A549 treated with DMSO at 1 μM for 4 hours (cell line): Measurements from ENCODE around the gene MYH7B. TPM values are rescaled to one million over a fixed set of nuclear protein-coding genes. Genes with fewer than 3 reads are reported as not detected.

ENCODE experiments used
- total RNA-seq: library from RNA; stranded (reverse); fragments of 200-300 nt; extraction: Qiagen RNA extraction; gene quantifications from 5 replicates; pipeline ENCODE4 v1.2.3, GENCODE V29; 2022; ENCODE audit warnings: low read depth

Gene MYH7B
- 0.08 to 0.17 TPM (median 0.13 TPM) in 4 of 5 replicates, not detected in the other for total RNA-seq

DNA sequence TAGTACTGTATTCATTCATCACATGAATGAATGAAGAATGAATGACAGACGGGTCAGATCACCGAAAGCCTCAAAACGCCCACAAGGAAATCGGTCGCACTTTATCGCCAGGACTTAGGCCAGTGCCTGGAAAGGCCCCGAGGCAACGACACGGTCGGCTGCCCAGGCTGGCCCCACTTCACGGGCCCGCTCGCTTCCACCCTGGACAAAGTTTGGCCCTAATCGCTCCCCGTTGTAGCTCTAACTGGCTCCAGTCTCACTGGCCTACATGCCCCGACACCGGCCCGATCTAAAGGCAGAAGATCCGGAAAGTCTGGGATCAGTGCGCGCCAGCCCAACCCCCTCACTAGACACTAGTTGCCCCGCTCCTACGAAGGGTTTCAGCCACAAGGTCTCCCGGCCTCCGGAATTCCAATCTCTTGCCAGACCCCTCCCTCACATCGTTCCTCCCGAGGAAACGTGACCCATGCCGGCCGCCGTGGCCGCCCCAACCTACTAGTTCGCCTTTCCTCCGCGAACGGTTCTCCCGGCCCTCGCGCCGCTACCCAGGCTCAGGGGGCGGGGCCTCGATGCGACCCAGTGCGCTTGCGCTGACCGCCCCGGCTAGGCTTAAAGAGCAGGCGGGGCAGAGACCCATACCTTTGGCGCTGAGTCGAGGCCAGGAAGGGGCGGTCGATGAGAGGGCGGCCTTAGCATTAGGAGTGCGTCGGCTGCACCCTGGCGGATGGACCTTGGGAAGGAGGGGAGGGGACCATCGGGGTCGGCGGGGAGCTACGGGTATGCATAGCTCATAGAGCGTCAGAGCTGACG, at the start of gene MYH7B, which contains the start of gene GSS:
MYH7B (plus strand) TSS at position 638 of the 810 bp plus-strand sequence. CDS start 22,138 bp downstream, outside the sequence.
GSS (minus strand) TSS at position 576 of the 810 bp plus-strand sequence. CDS start 3,954 bp downstream, outside the sequence.

Other genes starting within 250 kb of the MYH7B start
- 16.3 to 21.7 TPM (median 20.8 TPM) in 5 replicates for gene NCOA6, start 130.2 kb upstream of the MYH7B start, total RNA-seq
- 6.2 to 8.1 TPM (median 7.3 TPM) in 5 replicates for gene GGT7, start 83.0 kb upstream of the MYH7B start, total RNA-seq
- 7.1 to 10.2 TPM (median 9.2 TPM) in 5 replicates for gene ACSS2, start 79.3 kb upstream of the MYH7B start, total RNA-seq
- gene GSS, start 62 bp upstream of the MYH7B start, total RNA-seq, result 56.8 to 60.3 TPM (median 59.2 TPM) in 5 replicates
- gene TRPC4AP, start 136.9 kb downstream of the MYH7B start, total RNA-seq, result 46.7 to 61.3 TPM (median 57.9 TPM) in 5 replicates
- gene EDEM2, start 191.5 kb downstream of the MYH7B start, total RNA-seq, result 47.4 to 49.0 TPM (median 48.2 TPM) in 5 replicates
- gene PROCR, start 216.2 kb downstream of the MYH7B start, total RNA-seq, result 101 to 129 TPM (median 125 TPM) in 5 replicates